Sigmoid colon (tissue), 7 donors: ENCODE data around the gene STARD13. TPM values are rescaled to one million over a fixed set of nuclear protein-coding genes. Genes with fewer than 3 reads are reported as not detected.

Experiments
- DNase-seq: peaks from one replicate; pipeline ENCODE4 v3.0.0-alpha.2; 2019
- H3K27ac ChIP-seq, 4 donors: fragments of 200-600 bp; sonication (generic); one replicate each; pipeline ENCODE4 v1.5.1; 2016 to 2019; ENCODE audit warnings: mild to moderate bottlenecking in 1 of 4
- H3K27me3 ChIP-seq, 3 donors: fragments of 200-600 bp; sonication (generic); one replicate each; pipeline ENCODE4 v1.5.1; 2019; ENCODE audit warnings: mild to moderate bottlenecking in 1 of 3
- H3K36me3 ChIP-seq, 4 donors: fragments of 200-600 bp; sonication (generic); one replicate each; pipeline ENCODE4 v1.5.1; 2016 to 2019
- H3K4me1 ChIP-seq, 4 donors: fragments of 200-600 bp; sonication (generic); one replicate each; pipeline ENCODE4 v1.5.1; 2017 to 2019
- H3K4me3 ChIP-seq, 4 donors: fragments of 200-600 bp; sonication (generic); one replicate each; pipeline ENCODE4 v1.5.1; 2017 to 2019; ENCODE audit warnings: mild to moderate bottlenecking in 2 of 4, moderate library complexity in 1 of 4
- H3K9me3 ChIP-seq, 4 donors: fragments of 200-600 bp in 3 of 4; sonication (generic) in 3 of 4; one replicate each; pipeline versions ENCODE4 v1.5.1 to v1.6.1; 2013 to 2019
- CTCF ChIP-seq, 4 experiments: fragments of 450-650 bp in 3 of 4; fragments of 200-600 bp in 1 of 4; IDR thresholded peaks; one replicate each; pipeline ENCODE4 v1.5.1; 2016 to 2019; ENCODE audit warnings: antibody characterized with exemption in 4 of 4, mild to moderate bottlenecking in 3 of 4, moderate library complexity in 2 of 4
- EP300 ChIP-seq, 4 donors: sonication (generic); formaldehyde crosslinking; IDR thresholded peaks; one replicate each; pipeline ENCODE4 v1.6.1; 2017; ENCODE audit warnings: antibody characterized with exemption in 4 of 4
- POLR2A ChIP-seq, 2 donors: fragments of 450-650 bp; IDR thresholded peaks; one replicate each; pipeline ENCODE4 v1.6.1; 2016; ENCODE audit warnings: antibody characterized with exemption in 2 of 2, mild to moderate bottlenecking in 2 of 2, moderate library complexity in 2 of 2
- POLR2AphosphoS5 ChIP-seq, 4 donors: sonication (generic); formaldehyde crosslinking; IDR thresholded peaks; one replicate each; pipeline ENCODE4 v1.6.1; 2017; ENCODE audit warnings: antibody characterized with exemption in 4 of 4
- whole genome bisulfite sequencing, 2 donors: extraction: QIAGEN DNeasy Blood & Tissue Kit; methylation state at CpG; one replicate each; pipeline ENCODE4 v1.1.7; 2013; 5-methylcytosine and 5-hydroxymethylcytosine counted together
- intact Hi-C: fragments of 100-400 bp; cut with DNase I; formaldehyde crosslinking; loops from one replicate; pipeline ENCODE4 v1.15.1; 2023
- polyA plus RNA-seq, 3 donors: library from polyadenylated mRNA; stranded (reverse); fragments of 200-250 nt; gene quantifications; one replicate each; pipeline ENCODE4 v1.2.3, GENCODE V29; 2013
- total RNA-seq, 4 donors: library from RNA; depleted of rRNA; stranded (reverse); fragments of >200 nt; gene quantifications; one replicate each; pipeline ENCODE4 v1.1.0, GENCODE V29; 2016
- donor health status: healthy with polysubstance abuse.
- donor health status: Bipolar disorder and iron deficiency.
- donor health status: healthy.

STARD13 gene
- total and polyA plus RNA-seq, 7 donors, result 3.7 to 102 (median 66.7) TPM

DNA sequence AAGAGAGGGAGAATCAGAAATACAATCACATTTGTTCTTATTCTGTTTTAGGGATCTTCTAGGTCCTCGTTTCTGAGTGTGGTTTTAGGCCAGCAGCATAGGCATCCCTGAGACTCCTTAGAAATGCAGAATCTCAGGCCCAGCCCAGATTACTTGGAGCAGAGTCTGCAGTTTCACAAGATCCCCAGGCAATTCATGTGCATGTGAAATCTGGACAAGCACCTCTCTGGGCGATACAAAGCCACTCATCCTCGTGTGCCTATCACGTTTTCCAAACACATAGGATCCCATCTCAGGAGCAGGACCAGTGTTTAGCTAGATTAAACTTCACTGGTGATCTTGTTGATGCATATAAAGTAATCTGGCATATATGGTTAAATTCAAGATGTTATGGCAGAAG, 182.1 kb downstream of the STARD13 start:
- whole genome bisulfite sequencing, 2 donors, result 91 to 93% methylated on average over 4 of the region's 4 CpGs
- intact Hi-C loops, result no loop called here
- DNase-seq, result no peak
- TF ChIP-seq POLR2A (IDR thresholded peaks at IDR 0.05) (no peak), POLR2AphosphoS5 (IDR thresholded peaks at IDR 0.05) (peak in 2 of 4 donors; percentile 17 to 24), CTCF (IDR thresholded peaks at IDR 0.05) (no peak), EP300 (IDR thresholded peaks at IDR 0.05) (no peak)
- Histone ChIP-seq H3K4me1 (peaks cover 0 to 38% (median 28%) of the 10 kb centered on the region in 4 donors), H3K9me3 (no peaks in the 10 kb centered on the region), H3K4me3 (no peak overlapping the region), H3K27me3 (no peaks in the 10 kb centered on the region), H3K36me3 (peaks cover 9 to 53% (median 16%) of the 10 kb centered on the region in 4 donors), H3K27ac (no peak overlapping the region)

DNA sequence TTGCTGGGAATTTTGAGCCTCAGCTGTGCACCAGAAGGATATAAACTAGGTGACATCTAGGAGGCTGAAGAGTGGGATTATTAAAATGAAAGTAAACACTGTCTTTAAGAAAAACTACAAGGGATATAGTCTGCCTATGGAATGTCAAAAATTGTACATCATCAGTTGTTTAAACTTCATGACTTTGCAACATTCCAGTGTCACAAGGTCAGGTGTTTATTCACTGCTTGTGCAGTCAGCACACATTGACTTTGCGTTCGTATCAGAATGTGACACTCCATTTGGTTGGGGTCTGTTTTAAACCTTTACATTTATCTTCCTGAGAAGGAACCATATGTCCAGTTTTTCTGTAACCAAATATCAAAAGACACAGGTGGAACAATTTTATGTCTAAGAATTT, 183.7 kb downstream of the STARD13 start:
- TF ChIP-seq POLR2A (IDR thresholded peaks at IDR 0.05), result no peak
- TF ChIP-seq POLR2AphosphoS5 (IDR thresholded peaks at IDR 0.05), result peak in 1 of 4 donors; percentile 6
- no peaks in the 10 kb centered on the region for H3K9me3 ChIP-seq
- H3K27me3 ChIP-seq, result no peaks in the 10 kb centered on the region
- peaks cover 9 to 42% (median 16%) of the 10 kb centered on the region in 4 donors for H3K36me3 ChIP-seq
- 90 to 96% methylated on average over 2 of the region's 2 CpGs for WGBS, 2 donors
- intact Hi-C loops, result no loop called here
- DNase-seq, result no peak
- H3K27ac ChIP-seq, result peak overlapping the region in 3 of 4 donors; percentile 1 to 27 (median 18)
- peaks cover 0 to 22% (median 12%) of the 10 kb centered on the region in 4 donors for H3K4me1 ChIP-seq
- no peak overlapping the region for H3K4me3 ChIP-seq

DNA sequence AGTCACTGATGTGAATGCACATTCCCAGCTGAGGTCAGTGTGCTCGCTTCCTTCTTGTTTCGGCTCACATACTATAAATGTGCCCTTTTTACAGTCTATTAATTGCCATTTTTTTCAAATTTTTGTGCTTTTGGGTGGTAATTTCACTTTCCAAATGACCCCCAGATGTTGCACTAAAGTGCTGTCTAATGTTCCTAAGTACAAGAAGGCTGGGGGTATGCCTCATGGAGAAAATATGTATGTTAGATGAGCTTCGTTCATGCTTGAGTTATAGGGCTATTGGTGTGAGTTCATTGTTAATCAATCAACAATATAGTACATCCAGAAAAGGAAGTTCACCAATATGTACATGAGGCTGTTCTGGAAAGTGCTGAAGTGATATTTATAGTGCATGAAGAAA, 184.7 kb downstream of the STARD13 start:
- 89 to 93% methylated on average over 3 of the region's 3 CpGs for WGBS, 2 donors

GRCh38 chr13:33099860-33100259, 185.7 kb downstream of the STARD13 start:
- no peaks in the 10 kb centered on the region for H3K27me3 ChIP-seq
- H3K4me3 ChIP-seq, result no peak overlapping the region
- 82 to 93% methylated on average over 3 of the region's 3 CpGs for WGBS, 2 donors
- intact Hi-C loops, result no loop called here
- peaks cover 0 to 22% (median 1%) of the 10 kb centered on the region in 4 donors for H3K36me3 ChIP-seq
- no peak for DNase-seq
- no peaks in the 10 kb centered on the region for H3K9me3 ChIP-seq
- H3K4me1 ChIP-seq, result peaks cover 0 to 6% (median 0%) of the 10 kb centered on the region in 4 donors
- TF ChIP-seq POLR2AphosphoS5 (IDR thresholded peaks at IDR 0.05) (no peak), CTCF (IDR thresholded peaks at IDR 0.05) (no peak), EP300 (IDR thresholded peaks at IDR 0.05) (no peak)
- H3K27ac ChIP-seq, result no peak overlapping the region

More for the DNA sequence above, 184.7 kb downstream of the STARD13 start:
- DNase-seq, result no peak
- intact Hi-C loops, result no loop called here
- H3K9me3 ChIP-seq, result no peaks in the 10 kb centered on the region
- no peak for TF ChIP-seq CTCF (IDR thresholded peaks at IDR 0.05)
- TF ChIP-seq EP300 (IDR thresholded peaks at IDR 0.05), result no peak
- no peak for TF ChIP-seq POLR2A (IDR thresholded peaks at IDR 0.05)
- TF ChIP-seq POLR2AphosphoS5 (IDR thresholded peaks at IDR 0.05), result no peak
- H3K4me1 ChIP-seq, result peaks cover 0 to 13% (median 3%) of the 10 kb centered on the region in 4 donors
- no peak overlapping the region for H3K4me3 ChIP-seq
- H3K27me3 ChIP-seq, result no peaks in the 10 kb centered on the region
- H3K36me3 ChIP-seq, result peaks cover 5 to 33% (median 9%) of the 10 kb centered on the region in 4 donors
- H3K27ac ChIP-seq, result peak overlapping the region in 1 of 4 donors; percentile 18

DNA sequence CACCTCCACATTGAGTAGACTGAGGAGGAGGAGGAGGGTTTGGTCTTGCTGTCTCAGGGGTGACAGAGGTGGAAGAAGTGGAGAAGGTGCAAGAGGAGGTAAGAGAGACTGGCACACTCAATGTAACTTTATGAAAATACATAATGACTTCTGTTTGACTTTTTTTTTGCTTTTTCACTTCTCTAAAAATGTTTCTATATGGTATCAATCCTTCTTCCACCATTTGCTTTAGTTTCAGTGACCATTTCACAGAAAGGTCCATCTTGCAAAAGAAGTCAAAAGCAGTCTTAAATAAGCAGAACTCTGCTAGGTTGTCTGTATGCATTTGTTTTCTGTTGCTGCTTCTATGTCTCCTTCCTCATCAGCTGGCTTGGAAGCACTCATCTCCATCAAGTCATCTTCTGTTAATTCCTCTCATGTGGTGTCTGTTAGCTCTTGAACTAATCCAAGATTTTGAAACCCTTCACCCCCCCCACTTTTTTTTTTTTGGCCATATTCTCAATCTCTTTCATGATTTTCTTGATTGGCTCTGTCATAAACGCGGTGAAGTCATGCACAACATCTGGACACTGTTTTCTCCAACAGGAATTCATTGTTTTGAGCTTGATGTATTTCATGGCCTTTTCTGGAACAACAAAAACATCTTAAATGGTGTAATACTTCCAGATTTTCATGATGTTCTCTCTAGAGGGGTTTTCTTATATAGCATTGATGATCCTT, 188.5 kb downstream of the STARD13 start:
- Histone ChIP-seq H3K9me3 (no peaks in the 10 kb centered on the region), H3K4me3 (no peak overlapping the region), H3K27ac (no peak overlapping the region), H3K27me3 (no peaks in the 10 kb centered on the region), H3K36me3 (no peaks in the 10 kb centered on the region), H3K4me1 (peaks cover 0 to 11% (median under 1%) of the 10 kb centered on the region in 4 donors)
- no peak for TF ChIP-seq CTCF (IDR thresholded peaks at IDR 0.05)
- TF ChIP-seq POLR2A (IDR thresholded peaks at IDR 0.05), result no peak
- no peak for TF ChIP-seq EP300 (IDR thresholded peaks at IDR 0.05)
- no peak for TF ChIP-seq POLR2AphosphoS5 (IDR thresholded peaks at IDR 0.05)
- no peak for DNase-seq
- intact Hi-C loops, result no loop called here
- 91 to 94% methylated on average over 2 of the region's 2 CpGs for WGBS, 2 donors
